Mesodermal cell (in vitro differentiated cells): Measurements from ENCODE around the gene SRPK1.
"Not testable (repeated sequence)": the region's sequence is repeated elsewhere in the genome, so short reads cannot be mapped to it uniquely, and the experiment has no call there.

Experiments used
- H3K27ac ChIP-seq: 2 replicates; pipeline ENCODE4 v1.7.0; 2013; ENCODE audit warnings: mild to moderate bottlenecking, low read depth, low read length, moderate library complexity; ENCODE audit not compliant: severe bottlenecking
- H3K36me3 ChIP-seq: 2 replicates; pipeline ENCODE4 v1.7.1; 2013; ENCODE audit warnings: mild to moderate bottlenecking, low read length, moderate library complexity; ENCODE audit not compliant: control insufficient read depth, insufficient read depth
- H3K4me1 ChIP-seq: one replicate; pipeline ENCODE4 v1.7.1; 2013; ENCODE audit warnings: mild to moderate bottlenecking, low read length; ENCODE audit not compliant: insufficient read depth, control insufficient read depth, poor library complexity, severe bottlenecking
- H3K4me3 ChIP-seq: 2 replicates; pipeline ENCODE4 v1.7.0; 2013; ENCODE audit warnings: low read length, control low read depth, mild to moderate bottlenecking; ENCODE audit not compliant: insufficient read depth, poor library complexity, severe bottlenecking; ENCODE audit errors: extremely low read depth
- H3K9me3 ChIP-seq: 2 replicates; pipeline ENCODE4 v1.7.1; 2013; ENCODE audit warnings: mild to moderate bottlenecking, low read length, moderate library complexity; ENCODE audit not compliant: control insufficient read depth
- WGBS, 2 experiments: methylation state at CpG; one replicate each; pipeline ENCODE4 v1.1.5; 2013; ENCODE audit warnings: missing lambda C conversion rate in 2 of 2; ENCODE audit not compliant: insufficient coverage in 2 of 2; 5-methylcytosine and 5-hydroxymethylcytosine counted together

The SRPK1 gene

DNA sequence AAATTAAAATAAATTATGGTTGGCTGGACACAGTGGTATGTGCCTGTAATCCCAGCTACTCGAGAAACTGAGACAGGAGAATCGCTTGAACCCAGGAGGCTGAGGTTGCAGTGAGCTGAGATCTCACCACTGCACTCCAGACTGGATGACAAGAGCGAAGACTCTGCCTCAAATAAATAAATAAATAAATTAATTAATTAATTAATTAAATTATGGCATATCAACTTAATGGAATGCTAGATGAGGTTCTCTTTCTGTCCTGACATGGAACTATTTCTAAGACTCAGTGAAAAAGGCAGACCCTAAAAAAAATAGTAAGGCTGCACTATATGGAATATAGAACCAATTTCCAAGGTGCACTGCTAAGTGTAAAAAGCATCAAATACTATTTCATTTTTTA, 4.8 kb downstream of the SRPK1 start:
- Histone ChIP-seq H3K4me3 (no peak overlapping the region), H3K36me3 (peaks cover 58% of the 10 kb centered on the region), H3K4me1 (no peaks in the 10 kb centered on the region), H3K9me3 (peaks cover 7% of the 10 kb centered on the region), H3K27ac (no peak overlapping the region)
- WGBS, 2 experiments = 100% methylated on average over 2 of the region's 3 CpGs; no CpG with 5 or more reads in 1 of the 2 experiments

DNA sequence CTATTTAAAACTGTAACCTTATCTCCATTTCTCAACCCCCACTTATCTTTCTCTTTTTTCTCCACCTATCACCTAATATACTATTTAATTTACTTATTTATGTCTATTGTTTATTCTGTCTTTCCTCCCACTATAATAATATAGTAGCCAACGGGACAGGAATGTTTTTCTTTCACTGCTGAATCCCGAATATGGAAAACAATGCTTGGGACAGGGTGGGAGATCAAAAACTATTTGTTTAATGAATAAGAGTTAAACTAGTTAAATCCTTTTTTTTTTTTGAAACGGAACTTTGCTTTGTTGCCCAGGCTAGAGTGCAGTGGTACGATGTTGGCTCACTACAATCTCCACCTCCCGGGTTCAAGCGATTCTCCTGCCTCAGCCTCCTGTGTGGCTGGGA, 6.4 kb downstream of the SRPK1 start:
- peaks cover 73% of the 10 kb centered on the region for H3K36me3 ChIP-seq
- H3K27ac ChIP-seq = no peak overlapping the region
- peaks cover 22% of the 10 kb centered on the region for H3K9me3 ChIP-seq
- no peak overlapping the region for H3K4me3 ChIP-seq
- 93 to 95% methylated on average over 4 of the region's 6 CpGs for WGBS, 2 experiments
- H3K4me1 ChIP-seq = no peaks in the 10 kb centered on the region

GRCh38 chr6:35911871-35912653, 8.8 kb downstream of the SRPK1 start:
- no peak overlapping the region for H3K4me3 ChIP-seq
- peaks cover 96% of the 10 kb centered on the region for H3K36me3 ChIP-seq
- 89 to 100% methylated on average over 2 to 3 of the region's 8 CpGs for WGBS, 2 experiments
- peaks cover 33% of the 10 kb centered on the region for H3K9me3 ChIP-seq
- H3K4me1 ChIP-seq = no peaks in the 10 kb centered on the region
- no peak overlapping the region for H3K27ac ChIP-seq

DNA sequence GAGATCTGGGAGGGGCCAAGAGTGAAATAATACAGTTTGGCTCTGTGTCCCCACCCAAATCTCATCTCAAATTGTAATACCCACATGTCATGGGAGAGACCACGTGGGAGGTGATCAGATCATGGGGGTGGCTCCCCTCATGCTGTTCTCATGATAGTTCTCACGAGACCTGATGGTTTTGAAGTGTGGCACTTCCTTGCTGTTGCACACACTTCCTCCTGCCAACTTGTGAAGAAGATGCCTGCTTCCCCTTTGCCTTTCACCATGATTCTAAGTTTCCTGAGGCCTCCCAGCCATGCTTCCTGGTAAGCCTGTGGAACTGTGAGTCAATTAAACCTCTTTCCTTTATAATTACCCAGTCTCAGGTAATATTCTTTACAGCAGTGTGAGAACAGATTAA, 11.3 kb downstream of the SRPK1 start:
- H3K4me1 ChIP-seq, H3K4me3 ChIP-seq, H3K27ac ChIP-seq: not testable (repeated sequence)
- Histone ChIP-seq H3K9me3 (peaks cover 33% of the 10 kb centered on the region), H3K36me3 (peaks cover 80% of the 10 kb centered on the region)
- WGBS, 2 experiments = 87 to 95% methylated on average over 2 of the region's 2 CpGs

- H3K4me3 ChIP-seq, H3K27ac ChIP-seq, H3K4me1 ChIP-seq: not testable (repeated sequence)
- 97 to 98% methylated on average over 4 to 5 of the region's 5 CpGs for WGBS, 2 experiments
- H3K36me3 ChIP-seq = peaks cover 81% of the 10 kb centered on the region
- peaks cover 33% of the 10 kb centered on the region for H3K9me3 ChIP-seq
These were observed 12.0 kb downstream of the SRPK1 start for GRCh38 chr6:35908753-35909401.

GRCh38 chr6:35907750-35908149, 13.1 kb downstream of the SRPK1 start:
- H3K27ac ChIP-seq = no peak overlapping the region
- peaks cover 81% of the 10 kb centered on the region for H3K36me3 ChIP-seq
- no peak overlapping the region for H3K4me3 ChIP-seq
- peaks cover 30% of the 10 kb centered on the region for H3K9me3 ChIP-seq
- 100% methylated on average over 1 to 3 of the region's 6 CpGs for WGBS, 2 experiments
- no peaks in the 10 kb centered on the region for H3K4me1 ChIP-seq

DNA sequence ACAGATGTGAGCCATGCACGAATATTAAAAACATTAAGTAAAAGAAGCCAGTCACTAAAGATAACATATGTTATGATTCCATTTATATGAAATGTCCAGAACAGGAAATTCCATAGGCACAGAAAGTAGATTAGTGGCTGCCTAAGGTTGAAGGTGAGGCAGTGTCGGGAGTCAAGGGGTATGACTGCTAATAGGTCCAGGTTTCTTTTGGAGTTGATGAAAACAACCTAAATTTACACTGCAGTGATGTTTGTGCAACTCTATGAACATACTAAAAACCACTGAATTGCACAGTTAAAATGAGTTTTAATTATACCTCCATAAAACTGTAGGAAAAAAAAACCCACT, 14.4 kb downstream of the SRPK1 start:
- H3K4me1 ChIP-seq = no peaks in the 10 kb centered on the region
- no peak overlapping the region for H3K4me3 ChIP-seq
- H3K27ac ChIP-seq = no peak overlapping the region
- peaks cover 77% of the 10 kb centered on the region for H3K36me3 ChIP-seq
- WGBS, 2 experiments = 100% methylated on average over 1 of the region's 2 CpGs
- peaks cover 30% of the 10 kb centered on the region for H3K9me3 ChIP-seq

GRCh38 chr6:35905841-35906498, 14.9 kb downstream of the SRPK1 start:
- Histone ChIP-seq H3K4me1 (no peaks in the 10 kb centered on the region), H3K9me3 (peaks cover 26% of the 10 kb centered on the region), H3K27ac (no peak overlapping the region), H3K36me3 (peaks cover 72% of the 10 kb centered on the region), H3K4me3 (no peak overlapping the region)
- 90 to 93% methylated on average over 3 to 5 of the region's 8 CpGs for WGBS, 2 experiments

GRCh38 chr6:35905141-35905785, 15.6 kb downstream of the SRPK1 start:
- H3K27ac ChIP-seq = no peak overlapping the region
- peaks cover 71% of the 10 kb centered on the region for H3K36me3 ChIP-seq
- no peak overlapping the region for H3K4me3 ChIP-seq
- no peaks in the 10 kb centered on the region for H3K4me1 ChIP-seq
- H3K9me3 ChIP-seq = peaks cover 19% of the 10 kb centered on the region
- WGBS, 2 experiments = no CpG with 5 or more reads among the region's 2 CpGs

DNA sequence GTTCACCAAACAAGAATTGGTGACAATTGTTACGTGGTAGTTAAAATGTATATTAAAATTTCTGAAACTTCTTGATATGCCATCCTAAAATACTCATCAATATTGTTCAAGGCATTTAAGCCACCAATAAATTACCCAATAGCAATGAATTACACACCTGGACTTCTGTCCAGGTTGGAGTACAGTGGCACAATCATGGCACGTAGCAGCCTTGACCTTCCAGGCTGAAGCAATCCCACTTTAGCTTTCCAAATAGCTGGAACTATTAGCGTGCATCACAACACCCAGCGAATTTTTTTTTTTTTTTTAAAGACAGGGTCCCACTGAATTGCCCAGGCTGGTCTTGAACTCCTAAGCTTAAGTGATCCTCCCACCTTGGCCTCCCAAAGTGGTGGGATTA, 17.2 kb downstream of the SRPK1 start:
- WGBS, 2 experiments = 87 to 90% methylated on average over 1 to 3 of the region's 4 CpGs
- Histone ChIP-seq H3K36me3 (peaks cover 70% of the 10 kb centered on the region), H3K27ac (no peak overlapping the region), H3K9me3 (peaks cover 3% of the 10 kb centered on the region), H3K4me3 (no peak overlapping the region), H3K4me1 (no peaks in the 10 kb centered on the region)
